H9 (cell line): ENCODE measurements around the gene MYOM3. TPM values are rescaled to one million over a fixed set of nuclear protein-coding genes. Genes with fewer than 3 reads are reported as not detected.

ENCODE experiments used
- DNase-seq: peaks from one replicate; pipeline ENCODE4 v3.0.0-alpha.2; 2017
- H2AFZ ChIP-seq: one replicate; pipeline ENCODE4 v1.6.1; 2013; ENCODE audit warnings: mild to moderate bottlenecking, low read length, control low read depth, moderate library complexity
- H2AK5ac ChIP-seq: 2 replicates; pipeline ENCODE4 v1.6.1; 2013; ENCODE audit warnings: low read length, control low read depth, mixed read lengths; ENCODE audit not compliant: insufficient read length
- H2BK120ac ChIP-seq: one replicate; pipeline ENCODE4 v1.6.1; 2013; ENCODE audit warnings: low read depth, mild to moderate bottlenecking, low read length, control low read depth, inconsistent platforms; ENCODE audit not compliant: poor library complexity, severe bottlenecking
- H2BK12ac ChIP-seq: 2 replicates; pipeline ENCODE4 v1.6.1; 2013; ENCODE audit warnings: low read length, control low read depth, mixed read lengths, low read depth; ENCODE audit not compliant: insufficient read length
- H2BK15ac ChIP-seq: 2 replicates; pipeline ENCODE4 v1.6.1; 2013; ENCODE audit warnings: low read depth, low read length, control low read depth
- H2BK20ac ChIP-seq: one replicate; pipeline ENCODE4 v1.6.1; 2013; ENCODE audit warnings: low read depth, mild to moderate bottlenecking, low read length, control low read depth, inconsistent platforms; ENCODE audit not compliant: poor library complexity, severe bottlenecking
- H2BK5ac ChIP-seq: 2 replicates; pipeline ENCODE4 v1.6.1; 2013; ENCODE audit warnings: low read length, control low read depth, mixed read lengths; ENCODE audit not compliant: insufficient read length
- H3K14ac ChIP-seq: 2 replicates; pipeline ENCODE4 v1.6.1; 2013; ENCODE audit warnings: low read length, control low read depth; ENCODE audit not compliant: insufficient read depth
- H3K18ac ChIP-seq: 2 replicates; pipeline ENCODE4 v1.6.1; 2013; ENCODE audit warnings: low read depth, mild to moderate bottlenecking, mixed read lengths, low read length, control low read depth; ENCODE audit not compliant: insufficient read length
- H3K23ac ChIP-seq: 2 replicates; pipeline ENCODE4 v1.6.1; 2013; ENCODE audit warnings: low read length, control low read depth, mixed read lengths, low read depth; ENCODE audit not compliant: insufficient read length
- H3K23me2 ChIP-seq: 2 replicates; pipeline ENCODE4 v1.6.1; 2013; ENCODE audit warnings: low read depth, mild to moderate bottlenecking, mixed read lengths, low read length, control low read depth; ENCODE audit not compliant: insufficient read length, poor library complexity, severe bottlenecking
- H3K27ac ChIP-seq: 2 replicates; pipeline ENCODE4 v1.5.1; 2013; ENCODE audit warnings: low read length, control low read depth, mixed read lengths, low read depth; ENCODE audit not compliant: insufficient read length
- H3K27me3 ChIP-seq: 2 replicates; pipeline ENCODE4 v1.6.1; 2013; ENCODE audit warnings: low read length, control low read depth, inconsistent platforms; ENCODE audit not compliant: insufficient read depth
- H3K4ac ChIP-seq: 2 replicates; pipeline ENCODE4 v1.6.1; 2013; ENCODE audit warnings: low read depth, mild to moderate bottlenecking, control low read depth, inconsistent platforms, low read length, moderate library complexity
- H3K4me1 ChIP-seq: 2 replicates; pipeline ENCODE4 v1.6.1; 2013; ENCODE audit warnings: low read length, control low read depth, inconsistent platforms; ENCODE audit not compliant: insufficient read depth
- H3K4me2 ChIP-seq: 2 replicates; pipeline ENCODE4 v1.6.1; 2013; ENCODE audit warnings: low read length, control low read depth, mixed read lengths; ENCODE audit not compliant: insufficient read length, insufficient read depth
- H3K56ac ChIP-seq: 2 replicates; pipeline ENCODE4 v1.6.1; 2013; ENCODE audit warnings: low read depth, mild to moderate bottlenecking, mixed read lengths, low read length, control low read depth; ENCODE audit not compliant: insufficient read length
- H3K79me1 ChIP-seq: 2 replicates; pipeline ENCODE4 v1.6.1; 2013; ENCODE audit warnings: low read depth, mild to moderate bottlenecking, moderate library complexity, low read length, control low read depth, inconsistent platforms; ENCODE audit not compliant: insufficient read depth, poor library complexity, severe bottlenecking
- H3K79me2 ChIP-seq: 2 replicates; pipeline ENCODE4 v1.6.1; 2013; ENCODE audit warnings: low read length, control low read depth, inconsistent platforms; ENCODE audit not compliant: insufficient read depth
- H3K9ac ChIP-seq: 2 replicates; pipeline ENCODE4 v1.6.1; 2013; ENCODE audit warnings: low read length, control low read depth, mixed read lengths; ENCODE audit not compliant: insufficient read length; ENCODE audit errors: extremely low read depth
- H3K9me3 ChIP-seq: one replicate; pipeline ENCODE4 v1.6.1; 2013; ENCODE audit warnings: low read depth, low read length, inconsistent platforms; ENCODE audit not compliant: control insufficient read depth
- H3T11ph ChIP-seq: one replicate; pipeline ENCODE4 v1.6.1; 2013; ENCODE audit warnings: mild to moderate bottlenecking, low read length, control low read depth, inconsistent platforms
- H4K20me1 ChIP-seq: one replicate; pipeline ENCODE4 v1.6.1; 2013; ENCODE audit not compliant: control insufficient read depth, insufficient read length, insufficient read depth
- H4K5ac ChIP-seq: 2 replicates; pipeline ENCODE4 v1.6.1; 2013; ENCODE audit warnings: low read depth, mild to moderate bottlenecking, mixed read lengths, low read length, control low read depth; ENCODE audit not compliant: insufficient read length
- H4K8ac ChIP-seq: replicated peaks from 2 replicates; pipeline ENCODE4 v1.6.1; 2013; ENCODE audit warnings: low read length, control low read depth, mixed read lengths, low read depth; ENCODE audit not compliant: insufficient read length
- H4K91ac ChIP-seq: 2 replicates; pipeline ENCODE4 v1.6.1; 2013; ENCODE audit warnings: low read depth, mild to moderate bottlenecking, moderate library complexity, mixed read lengths, low read length, control low read depth; ENCODE audit not compliant: insufficient read length
- H3K27ac Mint-ChIP-seq, 3 experiments: 2 replicates in 2 of 3; 3 replicates in 1 of 3; pipeline ENCODE4 v1.8.0; 2020 to 2021; ENCODE audit warnings: mixed read lengths in 3 of 3, mild to moderate bottlenecking in 1 of 3, moderate library complexity in 1 of 3
- H3K27me3 Mint-ChIP-seq: 2 replicates; pipeline ENCODE4 v1.8.0; 2021; ENCODE audit warnings: low read depth, mild to moderate bottlenecking, moderate library complexity, mixed read lengths
- H3K36me3 Mint-ChIP-seq, 3 experiments: 2 replicates in 2 of 3; 3 replicates in 1 of 3; pipeline ENCODE4 v1.8.0; 2020 to 2021; ENCODE audit warnings: low read depth in 3 of 3, mixed read lengths in 3 of 3; ENCODE audit not compliant: insufficient read depth in 1 of 3
- H3K4me1 Mint-ChIP-seq, 2 experiments: 2 replicates each; pipeline ENCODE4 v1.8.0; 2020; ENCODE audit warnings: mixed read lengths in 2 of 2
- H3K4me3 Mint-ChIP-seq, 2 experiments: 2 replicates in 1 of 2; 3 replicates in 1 of 2; pipeline ENCODE4 v1.8.0; 2020 to 2021; ENCODE audit warnings: mild to moderate bottlenecking in 2 of 2, mixed read lengths in 2 of 2, moderate library complexity in 1 of 2
- H3K9me3 Mint-ChIP-seq, 2 experiments: 2 replicates in 1 of 2; 3 replicates in 1 of 2; pipeline ENCODE4 v1.8.0; 2020; ENCODE audit warnings: mild to moderate bottlenecking in 2 of 2, mixed read lengths in 2 of 2, moderate library complexity in 1 of 2
- CTCF ChIP-seq: fragments of 200-600 bp; sonication (generic); conservative IDR thresholded peaks from 3 replicates; pipeline ENCODE4 v1.8.0; 2021; ENCODE audit warnings: antibody characterized with exemption, mild to moderate bottlenecking
- WGBS: extraction: QIAGEN DNeasy Blood & Tissue Kit; methylation state at CpG from one replicate; pipeline ENCODE4 v1.1.7; 2013; ENCODE audit warnings: missing lambda C conversion rate, low lambda C conversion rate, mixed read lengths; ENCODE audit not compliant: insufficient read length; ENCODE audit errors: extremely low coverage; 5-methylcytosine and 5-hydroxymethylcytosine counted together
- total RNA-seq: library from RNA; stranded (reverse); gene quantifications from 2 replicates; pipeline ENCODE4 v1.2.1, GENCODE V29; 2021

Gene MYOM3
- total RNA-seq, 1 experiment from 2014 or later: 0.11 TPM

GRCh38 chr1:24127134-24127800 is 15.3 kb upstream of the MYOM3 start:
- Histone ChIP-seq H3T11ph (no peak overlapping the region), H4K8ac (no peak overlapping the region), H2BK20ac (no peak overlapping the region), H3K23me2 (no peaks in the 10 kb centered on the region), H3K4me1 (no peaks in the 10 kb centered on the region), H2BK12ac (no peak overlapping the region), H3K4me2 (no peak overlapping the region), H2AFZ (no peak overlapping the region), H3K9ac (no peak overlapping the region), H3K9me3 (no peaks in the 10 kb centered on the region), H2AK5ac (no peak overlapping the region), H3K79me2 (no peaks in the 10 kb centered on the region), H3K27ac (no peak overlapping the region), H2BK15ac (no peak overlapping the region), H2BK5ac (no peak overlapping the region), H3K18ac (no peak overlapping the region), H4K20me1 (no peaks in the 10 kb centered on the region), H3K27me3 (no peaks in the 10 kb centered on the region), H3K79me1 (no peaks in the 10 kb centered on the region), H3K14ac (no peak overlapping the region), H3K56ac (no peak overlapping the region), H2BK120ac (no peak overlapping the region), H3K4ac (no peak overlapping the region), H4K5ac (no peak overlapping the region), H3K23ac (no peak overlapping the region), H4K91ac (no peak overlapping the region)
- Mint-ChIP-seq H3K27me3 (no peaks in the 10 kb centered on the region; the same call in 1 of the 2 replicates), H3K4me1 (peaks cover 13 to 15% of the 10 kb centered on the region in 2 experiments), H3K36me3 (peaks cover 0 to 8% (median 2%) of the 10 kb centered on the region in 3 experiments; a peak in 1 of 7 replicates), H3K4me3 (no peak overlapping the region), H3K27ac (no peak overlapping the region; a peak in 1 of 7 replicates), H3K9me3 (peaks cover 0 to 13% of the 10 kb centered on the region in 2 experiments; a peak in 2 of 5 replicates)
- DNase-seq: no peak
- no CpG with 5 or more reads among the region's 3 CpGs for WGBS
- no peak for TF ChIP-seq CTCF
